ENCODE measurements around the gene BCAS3.

DNA sequence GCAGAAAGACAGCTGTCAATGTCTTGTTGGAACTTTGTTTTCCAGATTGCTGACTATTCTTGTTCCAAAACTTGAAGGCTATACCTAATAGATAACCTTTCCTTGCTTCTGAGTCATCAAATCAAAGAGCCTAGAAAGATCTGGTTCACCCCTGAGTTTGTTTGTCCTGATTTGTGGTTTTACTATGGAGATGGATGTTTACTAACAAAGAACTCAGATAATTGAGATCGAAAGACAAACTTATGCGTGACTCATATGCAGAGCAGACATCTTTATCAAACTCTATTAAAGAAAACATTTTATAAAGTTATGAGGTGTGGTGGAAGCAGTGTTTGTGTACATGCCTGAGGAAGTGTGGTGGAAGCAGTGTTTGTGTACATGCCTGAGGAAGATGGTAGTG is 410.9 kb downstream of the BCAS3 start:
- no peak for TF ChIP-seq EZH2 (IDR thresholded peaks at IDR 0.05; ENCODE audit: insufficient read depth, low read length)
- TF ChIP-seq, protein P1, sequence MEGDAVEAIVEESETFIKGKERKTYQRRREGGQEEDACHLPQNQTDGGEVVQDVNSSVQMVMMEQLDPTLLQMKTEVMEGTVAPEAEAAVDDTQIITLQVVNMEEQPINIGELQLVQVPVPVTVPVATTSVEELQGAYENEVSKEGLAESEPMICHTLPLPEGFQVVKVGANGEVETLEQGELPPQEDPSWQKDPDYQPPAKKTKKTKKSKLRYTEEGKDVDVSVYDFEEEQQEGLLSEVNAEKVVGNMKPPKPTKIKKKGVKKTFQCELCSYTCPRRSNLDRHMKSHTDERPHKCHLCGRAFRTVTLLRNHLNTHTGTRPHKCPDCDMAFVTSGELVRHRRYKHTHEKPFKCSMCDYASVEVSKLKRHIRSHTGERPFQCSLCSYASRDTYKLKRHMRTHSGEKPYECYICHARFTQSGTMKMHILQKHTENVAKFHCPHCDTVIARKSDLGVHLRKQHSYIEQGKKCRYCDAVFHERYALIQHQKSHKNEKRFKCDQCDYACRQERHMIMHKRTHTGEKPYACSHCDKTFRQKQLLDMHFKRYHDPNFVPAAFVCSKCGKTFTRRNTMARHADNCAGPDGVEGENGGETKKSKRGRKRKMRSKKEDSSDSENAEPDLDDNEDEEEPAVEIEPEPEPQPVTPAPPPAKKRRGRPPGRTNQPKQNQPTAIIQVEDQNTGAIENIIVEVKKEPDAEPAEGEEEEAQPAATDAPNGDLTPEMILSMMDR (IDR thresholded peaks at IDR 0.05; ENCODE audit: insufficient read depth, low read depth, low read length), result no peak
